Brain pericyte (primary cell): ENCODE results near the gene IFITM2.
"Not testable (repeated sequence)": the region's sequence is repeated elsewhere in the genome, so short reads cannot be mapped to it uniquely, and the experiment has no call there.

Experiments used
- DNase-seq: peaks from one replicate; pipeline ENCODE4 v3.0.0-alpha.2; 2012; ENCODE audit warnings: low read depth, low spot score

The IFITM2 gene

GRCh38 chr11:325796-326591 is 18.4 kb downstream of the IFITM2 start:
- DNase-seq, result no peak

GRCh38 chr11:326592-326841 is 18.9 kb downstream of the IFITM2 start:
- DNase-seq, result no peak

- peak; percentile 64 for DNase-seq
These were observed 19.4 kb downstream of the IFITM2 start for GRCh38 chr11:326842-327580.

GRCh38 chr11:327581-327923 is 19.9 kb downstream of the IFITM2 start:
- DNase-seq, result no peak

GRCh38 chr11:328012-328411 is 20.4 kb downstream of the IFITM2 start:
- no peak for DNase-seq

GRCh38 chr11:328516-329100 is 21.0 kb downstream of the IFITM2 start:
- DNase-seq, result not testable (repeated sequence)

- DNase-seq, result no peak
These were observed 22.3 kb downstream of the IFITM2 start for GRCh38 chr11:329886-330253.

- DNase-seq, result no peak
These were observed 22.7 kb downstream of the IFITM2 start for GRCh38 chr11:330307-330693.

- no peak for DNase-seq
These were observed 23.2 kb downstream of the IFITM2 start for GRCh38 chr11:330694-331357.

- DNase-seq, result no peak
These were observed 23.9 kb downstream of the IFITM2 start for GRCh38 chr11:331358-332060.

- DNase-seq, result no peak
These were observed 25.2 kb downstream of the IFITM2 start for GRCh38 chr11:332651-333480.

GRCh38 chr11:333616-334263 is 26.1 kb downstream of the IFITM2 start:
- not testable (repeated sequence) for DNase-seq

- DNase-seq, result no peak
These were observed 26.8 kb downstream of the IFITM2 start for GRCh38 chr11:334264-334994.

GRCh38 chr11:335779-336658 is 28.4 kb downstream of the IFITM2 start:
- DNase-seq, result peak; percentile 94

GRCh38 chr11:336659-337198 is 29.1 kb downstream of the IFITM2 start:
- no peak for DNase-seq

- no peak for DNase-seq
These were observed 30.1 kb downstream of the IFITM2 start for GRCh38 chr11:337711-338110.

- DNase-seq, result no peak
These were observed 32.3 kb downstream of the IFITM2 start for GRCh38 chr11:339963-340362.
